OCI-LY3 (cell line): Measurements from ENCODE around the gene HIPK4.

Experiments used
- H2AFZ ChIP-seq: fragments of 200-600, 300-600 bp; shearing (Covaris generic); 2 replicates; pipeline ENCODE4 v1.6.0; 2014; ENCODE audit warnings: antibody characterized with exemption, low read depth, low read length
- H3K27ac ChIP-seq: fragments of 200-600, 300-600 bp; sonication (generic); 2 replicates; pipeline ENCODE4 v1.5.1; 2014; ENCODE audit warnings: mild to moderate bottlenecking, low read length, moderate library complexity, mixed read lengths
- H3K27me3 ChIP-seq: fragments of 200-600, 300-600 bp; sonication (generic); 2 replicates; pipeline ENCODE4 v1.6.1; 2014; ENCODE audit warnings: low read depth, low read length, mixed read lengths
- H3K36me3 ChIP-seq: fragments of 200-600, 300-600 bp; sonication (generic); replicated peaks from 2 replicates; pipeline ENCODE3; 2014; ENCODE audit warnings: low read depth, low read length, mixed read lengths
- H3K4me1 ChIP-seq: fragments of 300-600, 200-600 bp; sonication (generic); 2 replicates; pipeline ENCODE4 v1.6.1; 2014; ENCODE audit warnings: low read length, mixed read lengths
- H3K4me2 ChIP-seq: fragments of 200-600, 300-600 bp; sonication (generic); 2 replicates; pipeline ENCODE4 v1.6.1; 2014; ENCODE audit warnings: low read length, mixed read lengths
- H3K4me3 ChIP-seq: fragments of 300-600, 200-600 bp; sonication (generic); 2 replicates; pipeline ENCODE4 v1.5.1; 2014; ENCODE audit warnings: antibody characterized with exemption, mild to moderate bottlenecking, low read length, moderate library complexity
- H3K79me2 ChIP-seq: fragments of 300-600, 200-600 bp; shearing (Covaris generic); 2 replicates; pipeline ENCODE4 v1.6.1; 2014; ENCODE audit warnings: mild to moderate bottlenecking, low read length, mixed read lengths
- H3K9ac ChIP-seq: fragments of 300-600, 200-600 bp; shearing (Covaris generic); 2 replicates; pipeline ENCODE4 v1.6.0; 2014; ENCODE audit warnings: mild to moderate bottlenecking, low read length, moderate library complexity
- H3K9me3 ChIP-seq: fragments of 200-600, 300-600 bp; shearing (Covaris generic); 2 replicates; pipeline ENCODE4 v1.6.1; 2014; ENCODE audit warnings: low read length, mixed read lengths; ENCODE audit not compliant: insufficient read depth
- H4K20me1 ChIP-seq: fragments of 200-600, 300-600 bp; sonication (generic); 2 replicates; pipeline ENCODE4 v1.6.1; 2016; ENCODE audit warnings: low read length, mixed read lengths; ENCODE audit not compliant: insufficient read depth
- EZH2phosphoT487 ChIP-seq: fragments of 200-600 bp; shearing (Covaris generic); IDR thresholded peaks from 2 replicates; pipeline ENCODE4 v1.6.1; 2018; ENCODE audit warnings: antibody characterized with exemption, mixed run types, low read depth
- TF ChIP-seq, protein P1 (sequence below): fragments of 200-600, 300-600 bp; sonication (generic); IDR thresholded peaks from 2 replicates; pipeline ENCODE4 v1.5.1; 2014; ENCODE audit warnings: antibody characterized with exemption, low read length, low read depth

The HIPK4 gene

DNA sequence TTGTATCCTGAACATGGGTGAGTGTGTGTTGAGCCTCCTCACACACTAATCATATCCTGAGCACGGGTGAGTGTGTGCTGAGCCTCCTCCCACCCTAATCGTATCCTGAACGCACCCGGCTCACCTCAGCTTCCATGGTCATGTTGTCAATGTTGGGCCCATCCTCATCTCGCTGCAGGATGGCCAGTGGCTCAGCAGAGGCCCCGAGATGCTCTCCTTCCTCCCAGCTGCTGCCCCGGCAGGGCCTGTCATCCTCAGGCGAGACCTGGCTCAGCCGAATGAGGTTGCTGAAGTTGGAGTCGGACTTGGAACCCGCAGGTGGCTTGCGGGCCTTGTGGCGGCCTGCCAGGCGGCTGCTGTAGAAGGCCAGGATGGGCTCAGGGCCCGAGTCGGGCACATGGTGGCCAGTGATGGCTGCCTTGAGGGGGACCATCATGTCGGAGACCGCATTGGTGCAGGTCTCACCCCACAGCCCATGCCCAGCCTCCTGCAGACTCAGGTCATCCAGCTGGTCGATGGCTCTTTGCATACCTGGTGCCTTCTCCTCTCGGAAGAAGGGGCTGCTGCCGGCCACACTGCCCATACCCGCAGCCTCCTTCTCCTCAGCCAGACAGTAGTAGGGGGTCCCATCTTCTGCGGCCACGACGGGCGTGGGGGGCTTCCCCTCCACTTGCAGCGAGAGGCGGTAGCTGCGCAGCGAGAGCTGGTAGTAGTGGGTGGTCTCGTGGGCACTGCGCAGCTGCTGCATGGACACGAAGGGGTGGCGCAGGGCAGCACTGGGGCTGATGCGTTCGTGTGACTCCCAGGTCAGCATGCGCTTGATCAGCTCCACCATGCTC lies 9.6 kb downstream of the HIPK4 start:
- Histone ChIP-seq H3K9ac (no peak overlapping the region), H3K79me2 (no peaks in the 10 kb centered on the region), H3K4me2 (no peak overlapping the region), H3K9me3 (no peaks in the 10 kb centered on the region), H3K4me3 (no peak overlapping the region), H3K36me3 (no peaks in the 10 kb centered on the region), H4K20me1 (no peaks in the 10 kb centered on the region), H3K27me3 (peaks cover 8% of the 10 kb centered on the region), H3K4me1 (no peaks in the 10 kb centered on the region), H3K27ac (no peak overlapping the region), H2AFZ (no peak overlapping the region)
- TF ChIP-seq EZH2phosphoT487, result no peak
- TF ChIP-seq, protein P1, sequence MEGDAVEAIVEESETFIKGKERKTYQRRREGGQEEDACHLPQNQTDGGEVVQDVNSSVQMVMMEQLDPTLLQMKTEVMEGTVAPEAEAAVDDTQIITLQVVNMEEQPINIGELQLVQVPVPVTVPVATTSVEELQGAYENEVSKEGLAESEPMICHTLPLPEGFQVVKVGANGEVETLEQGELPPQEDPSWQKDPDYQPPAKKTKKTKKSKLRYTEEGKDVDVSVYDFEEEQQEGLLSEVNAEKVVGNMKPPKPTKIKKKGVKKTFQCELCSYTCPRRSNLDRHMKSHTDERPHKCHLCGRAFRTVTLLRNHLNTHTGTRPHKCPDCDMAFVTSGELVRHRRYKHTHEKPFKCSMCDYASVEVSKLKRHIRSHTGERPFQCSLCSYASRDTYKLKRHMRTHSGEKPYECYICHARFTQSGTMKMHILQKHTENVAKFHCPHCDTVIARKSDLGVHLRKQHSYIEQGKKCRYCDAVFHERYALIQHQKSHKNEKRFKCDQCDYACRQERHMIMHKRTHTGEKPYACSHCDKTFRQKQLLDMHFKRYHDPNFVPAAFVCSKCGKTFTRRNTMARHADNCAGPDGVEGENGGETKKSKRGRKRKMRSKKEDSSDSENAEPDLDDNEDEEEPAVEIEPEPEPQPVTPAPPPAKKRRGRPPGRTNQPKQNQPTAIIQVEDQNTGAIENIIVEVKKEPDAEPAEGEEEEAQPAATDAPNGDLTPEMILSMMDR, result no peak

GRCh38 chr19:40379446-40380198 lies 10.4 kb downstream of the HIPK4 start:
- TF ChIP-seq, protein P1, result no peak
- no peak for TF ChIP-seq EZH2phosphoT487
- H3K36me3 ChIP-seq, result no peaks in the 10 kb centered on the region
- H3K79me2 ChIP-seq, result no peaks in the 10 kb centered on the region
- no peaks in the 10 kb centered on the region for H4K20me1 ChIP-seq
- no peak overlapping the region for H3K4me3 ChIP-seq
- no peak overlapping the region for H3K27ac ChIP-seq
- no peak overlapping the region for H2AFZ ChIP-seq
- H3K9ac ChIP-seq, result no peak overlapping the region
- H3K4me2 ChIP-seq, result no peak overlapping the region
- peaks cover 4% of the 10 kb centered on the region for H3K27me3 ChIP-seq
- no peaks in the 10 kb centered on the region for H3K4me1 ChIP-seq
- no peaks in the 10 kb centered on the region for H3K9me3 ChIP-seq

GRCh38 chr19:40378509-40378908 lies 11.5 kb downstream of the HIPK4 start:
- H3K9me3 ChIP-seq, result no peaks in the 10 kb centered on the region
- no peaks in the 10 kb centered on the region for H3K79me2 ChIP-seq
- peaks cover 4% of the 10 kb centered on the region for H3K27me3 ChIP-seq
- no peak overlapping the region for H2AFZ ChIP-seq
- H4K20me1 ChIP-seq, result no peaks in the 10 kb centered on the region
- H3K4me1 ChIP-seq, result no peaks in the 10 kb centered on the region
- no peak overlapping the region for H3K4me2 ChIP-seq
- TF ChIP-seq, protein P1, result peak; percentile 54
- TF ChIP-seq EZH2phosphoT487, result no peak
- no peak overlapping the region for H3K9ac ChIP-seq
- H3K36me3 ChIP-seq, result no peaks in the 10 kb centered on the region
- H3K4me3 ChIP-seq, result no peak overlapping the region
- no peak overlapping the region for H3K27ac ChIP-seq

DNA sequence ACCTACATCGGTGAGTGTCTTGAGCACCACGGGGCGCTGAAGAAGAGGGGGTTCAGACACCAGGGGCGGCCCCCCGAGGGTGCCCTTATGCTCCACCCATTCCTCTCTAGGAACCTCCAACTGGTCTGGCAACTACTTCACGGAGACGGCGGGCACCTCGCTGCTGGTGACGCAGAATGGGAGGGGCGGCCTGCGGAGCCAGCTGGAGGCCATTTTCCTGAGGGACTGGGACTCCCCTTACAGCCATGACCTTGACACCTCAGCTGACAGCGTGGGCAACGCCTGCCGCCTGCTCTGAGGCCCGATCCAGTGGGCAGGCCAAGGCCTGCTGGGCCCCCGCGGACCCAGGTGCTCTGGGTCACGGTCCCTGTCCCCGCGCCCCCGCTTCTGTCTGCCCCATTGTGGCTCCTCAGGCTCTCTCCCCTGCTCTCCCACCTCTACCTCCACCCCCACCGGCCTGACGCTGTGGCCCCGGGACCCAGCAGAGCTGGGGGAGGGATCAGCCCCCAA lies 12.1 kb downstream of the HIPK4 start:
- no peaks in the 10 kb centered on the region for H3K36me3 ChIP-seq
- TF ChIP-seq, protein P1, result no peak
- no peak for TF ChIP-seq EZH2phosphoT487
- H3K9ac ChIP-seq, result no peak overlapping the region
- H3K4me3 ChIP-seq, result no peak overlapping the region
- H3K9me3 ChIP-seq, result no peaks in the 10 kb centered on the region
- H3K4me1 ChIP-seq, result no peaks in the 10 kb centered on the region
- no peak overlapping the region for H3K4me2 ChIP-seq
- H3K27me3 ChIP-seq, result peaks cover 4% of the 10 kb centered on the region
- H3K79me2 ChIP-seq, result no peaks in the 10 kb centered on the region
- H4K20me1 ChIP-seq, result no peaks in the 10 kb centered on the region
- H2AFZ ChIP-seq, result no peak overlapping the region
- H3K27ac ChIP-seq, result no peak overlapping the region
